HG03432 (cell line): ENCODE data around the gene FHOD3.

ENCODE experiments used
- ATAC-seq: cut with Tn5 transposase; IDR thresholded peaks from one replicate; pipeline ENCODE4 v1.9.1; 2021; ENCODE audit warnings: mild to moderate bottlenecking, moderate library complexity; ENCODE audit not compliant: unreplicated experiment

Gene FHOD3

GRCh38 chr18:36295880-36296301 is 1.6 kb upstream of the FHOD3 start:
- ATAC-seq, result no peak

DNA sequence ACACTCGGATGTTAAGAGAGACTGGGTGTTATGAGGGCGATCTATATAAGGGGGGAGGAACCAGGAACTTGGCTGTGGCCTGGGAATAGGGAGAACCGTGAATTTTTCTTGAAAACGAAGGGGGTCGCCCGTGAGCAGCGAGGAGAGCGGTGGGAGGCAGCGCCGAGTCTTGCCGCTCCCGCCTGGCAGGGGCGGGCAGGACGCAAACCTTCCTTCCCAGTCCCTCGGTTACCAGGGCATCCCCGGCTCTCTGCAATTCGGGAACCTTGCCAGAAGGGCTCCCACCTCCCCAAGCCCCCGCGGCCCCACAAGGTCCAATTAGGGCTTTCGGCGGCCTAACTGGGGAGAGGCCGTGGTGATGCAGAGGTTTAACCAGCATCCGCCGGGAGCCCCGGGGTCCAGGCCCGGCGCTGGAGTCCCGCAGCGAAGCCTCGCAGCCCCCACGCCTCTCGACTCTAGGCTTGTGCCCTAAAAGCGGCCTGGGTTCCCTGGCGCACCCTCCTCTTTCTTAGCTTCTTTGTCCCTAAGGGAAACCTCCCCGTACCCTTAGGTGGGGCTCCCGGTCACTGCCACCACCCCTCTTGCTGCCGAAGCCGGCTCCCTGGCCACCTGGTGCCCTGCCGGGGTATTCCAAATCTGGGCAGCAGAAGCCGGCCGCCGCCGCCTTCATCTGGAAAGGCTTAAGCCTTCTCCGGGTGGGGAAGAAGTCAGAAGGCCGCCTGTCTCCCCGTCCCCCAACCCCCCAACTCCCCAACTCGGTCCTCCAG is 680 bp upstream of the FHOD3 start:
- peak; percentile 23 for ATAC-seq

GRCh38 chr18:36298126-36298741 is 721 bp downstream of the FHOD3 start:
- ATAC-seq, result peak; percentile 39

GRCh38 chr18:36299015-36299414 is 1.5 kb downstream of the FHOD3 start:
- ATAC-seq, result no peak

GRCh38 chr18:36300211-36300610 is 2.7 kb downstream of the FHOD3 start:
- no peak for ATAC-seq

DNA sequence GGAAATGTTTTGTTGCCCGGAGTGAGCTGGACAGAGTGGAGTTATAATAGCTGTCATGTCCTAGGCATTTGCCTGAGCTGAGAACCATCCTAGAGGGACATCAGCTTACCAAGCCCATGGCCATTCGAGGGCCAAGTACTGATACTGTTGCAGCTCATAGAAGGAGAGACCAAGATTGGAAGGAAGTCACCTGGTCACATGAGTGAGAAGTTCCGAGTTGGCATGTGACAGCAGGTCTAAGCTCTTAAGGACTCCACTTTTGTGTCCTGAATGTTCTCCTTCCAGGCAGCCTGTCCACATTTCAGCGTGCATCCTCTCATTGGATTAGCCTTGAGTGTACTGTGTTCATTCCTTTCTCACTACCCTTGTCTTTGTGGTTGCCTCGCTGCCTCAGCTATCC is 4.4 kb downstream of the FHOD3 start:
- no peak for ATAC-seq

GRCh38 chr18:36302676-36303075 is 5.2 kb downstream of the FHOD3 start:
- no peak for ATAC-seq

GRCh38 chr18:36303211-36303844 is 5.8 kb downstream of the FHOD3 start:
- no peak for ATAC-seq

DNA sequence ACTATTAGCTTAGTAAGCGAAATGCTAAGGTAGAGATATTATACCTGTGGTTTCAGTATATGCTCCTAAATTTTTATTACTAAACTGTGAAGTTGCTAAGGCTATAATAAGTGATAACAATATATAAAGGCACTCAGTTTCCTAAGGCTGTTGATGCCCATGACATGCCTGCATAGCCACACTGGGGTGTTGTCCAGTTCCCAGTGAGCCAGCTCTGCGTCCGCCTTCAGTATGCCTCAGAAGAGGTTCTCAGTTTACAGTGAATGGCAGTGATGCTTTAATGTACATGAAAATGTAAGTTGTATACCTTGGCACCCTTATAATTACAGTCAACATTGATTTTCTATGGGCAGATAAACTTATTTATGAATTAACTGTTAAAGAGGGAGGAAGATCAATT is 7.2 kb downstream of the FHOD3 start:
- ATAC-seq, result no peak

- ATAC-seq, result no peak
Observed at GRCh38 chr18:36305375-36305774, 7.9 kb downstream of the FHOD3 start.

- no peak for ATAC-seq
Observed at GRCh38 chr18:36307513-36307912, 10.0 kb downstream of the FHOD3 start.

DNA sequence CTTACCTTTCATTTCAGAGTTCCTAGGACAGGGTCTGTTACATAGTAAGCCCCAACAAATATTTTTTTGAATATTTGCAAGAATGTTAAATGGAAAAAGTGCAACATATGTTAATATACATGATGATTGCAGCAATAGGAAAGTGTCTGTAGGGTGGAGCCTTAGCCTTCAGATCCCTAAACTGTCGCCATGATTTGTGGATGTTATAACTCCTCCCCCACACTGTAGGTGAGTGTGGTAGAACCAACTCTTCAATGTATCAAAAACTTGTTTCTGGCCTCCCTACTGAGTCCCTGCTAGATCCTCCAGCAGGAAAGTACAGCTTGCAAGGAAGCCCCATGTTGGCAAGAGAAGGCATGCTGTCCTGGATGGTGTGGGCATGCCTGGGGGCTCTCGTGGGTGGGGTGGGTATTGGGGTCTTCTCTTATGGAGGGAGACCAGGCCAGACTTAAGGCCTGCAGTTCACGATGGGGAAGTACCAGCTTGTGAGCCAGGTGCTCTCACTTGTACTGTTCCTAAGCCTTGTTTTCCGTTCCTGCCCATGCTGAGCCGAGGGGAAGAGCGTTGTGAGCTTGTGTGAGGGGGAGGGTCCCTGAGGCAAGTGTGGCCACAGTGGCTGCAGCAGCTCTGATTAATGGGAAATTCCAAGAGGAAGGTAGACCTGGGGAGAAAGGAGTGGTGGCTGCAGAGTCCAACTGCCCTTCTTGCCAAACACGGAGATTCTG is 11.4 kb downstream of the FHOD3 start:
- no peak for ATAC-seq

DNA sequence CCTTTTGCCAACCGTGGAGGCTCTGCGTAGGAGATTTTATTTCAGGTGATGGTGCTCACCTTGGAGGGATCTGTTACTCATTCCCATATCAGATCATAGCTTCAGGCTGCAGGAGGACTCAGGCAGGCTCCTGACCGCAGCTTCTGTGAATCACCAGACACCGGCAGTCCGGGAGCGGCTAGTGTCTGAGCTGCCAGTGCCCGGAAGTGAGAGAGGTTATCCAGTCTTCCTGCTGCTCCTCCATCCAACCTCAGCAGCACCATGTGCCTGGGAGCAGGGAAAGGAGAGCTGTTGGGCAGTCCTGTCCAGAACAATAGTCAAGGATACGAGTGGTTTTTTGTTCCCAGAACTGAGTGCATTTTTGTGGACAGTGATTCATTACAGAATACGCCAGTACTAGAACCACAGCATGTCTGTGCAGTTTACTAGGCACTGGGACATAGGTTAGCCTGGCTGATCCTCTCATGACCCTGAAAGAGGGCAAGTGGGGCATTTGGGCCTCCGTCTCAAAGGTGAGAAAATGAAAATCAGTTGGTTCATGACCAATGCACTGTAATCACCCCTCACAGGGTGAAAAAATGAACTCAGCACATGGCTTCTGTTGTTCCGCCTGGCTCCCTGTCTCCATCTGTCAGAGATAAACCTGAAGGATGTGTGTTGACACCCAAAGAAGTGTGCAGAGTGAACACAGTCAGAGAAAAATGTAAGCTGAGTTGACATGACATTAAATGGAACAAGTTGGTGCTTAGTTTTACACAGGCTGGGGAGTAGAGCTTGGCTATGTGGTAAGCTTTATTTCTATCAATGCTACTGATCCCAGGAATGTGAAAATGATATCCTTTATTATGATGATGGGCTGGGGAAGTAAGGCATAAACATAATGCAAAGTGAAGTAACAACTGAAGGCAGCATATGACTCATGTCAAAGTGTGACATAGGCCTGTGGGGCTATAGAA is 12.2 kb downstream of the FHOD3 start:
- ATAC-seq, result no peak

- no peak for ATAC-seq
Observed at GRCh38 chr18:36311026-36311570, 13.6 kb downstream of the FHOD3 start.

DNA sequence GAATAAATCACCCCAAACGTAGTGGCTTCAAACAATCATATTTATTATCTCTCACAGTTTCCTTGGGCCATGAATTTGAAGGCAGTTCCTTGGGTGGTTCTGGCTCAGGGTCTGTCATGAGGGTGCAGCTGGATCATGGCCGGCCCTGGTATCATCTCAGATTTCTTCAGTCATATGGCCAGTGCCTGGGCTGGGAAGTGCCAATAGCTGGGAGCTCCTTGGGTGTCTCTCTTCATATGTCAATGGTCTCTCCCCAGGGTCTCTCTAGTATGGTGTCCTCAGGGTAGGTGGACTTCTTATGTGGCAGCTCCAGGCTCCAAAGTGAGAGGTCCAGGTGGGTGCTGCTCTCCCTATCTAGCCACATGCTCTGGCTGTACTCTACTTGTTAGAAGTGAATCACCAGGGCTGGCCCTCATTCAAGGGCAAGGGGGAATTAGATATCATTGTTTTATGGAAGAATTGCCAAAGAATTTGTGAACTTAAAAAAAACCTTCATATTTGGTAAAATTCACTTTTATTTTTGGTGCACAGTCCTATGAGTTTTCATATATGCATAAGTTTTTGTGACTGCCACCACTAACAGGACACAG is 15.4 kb downstream of the FHOD3 start:
- ATAC-seq, result no peak

GRCh38 chr18:36314098-36314497 is 16.6 kb downstream of the FHOD3 start:
- peak; percentile 43 for ATAC-seq

DNA sequence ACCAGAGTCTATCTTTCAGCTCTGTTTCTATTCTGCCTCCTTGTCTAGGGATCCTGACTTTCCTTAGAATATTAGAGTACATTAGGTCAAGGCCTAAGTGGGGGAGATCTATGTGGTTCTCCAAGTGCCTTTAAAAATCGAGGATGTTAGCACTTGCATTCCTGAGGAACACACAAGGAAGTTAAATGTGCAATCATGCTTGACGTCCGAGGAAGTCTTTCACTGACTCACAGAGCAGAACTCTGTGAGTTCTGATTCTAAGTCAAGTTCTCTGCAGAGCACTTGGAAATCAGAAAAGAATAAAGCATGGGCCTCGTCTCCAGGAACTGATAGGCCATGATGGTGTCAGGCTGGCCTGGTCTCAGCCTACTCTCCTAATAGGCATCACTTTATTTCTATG is 17.2 kb downstream of the FHOD3 start:
- ATAC-seq, result peak; percentile 10

DNA sequence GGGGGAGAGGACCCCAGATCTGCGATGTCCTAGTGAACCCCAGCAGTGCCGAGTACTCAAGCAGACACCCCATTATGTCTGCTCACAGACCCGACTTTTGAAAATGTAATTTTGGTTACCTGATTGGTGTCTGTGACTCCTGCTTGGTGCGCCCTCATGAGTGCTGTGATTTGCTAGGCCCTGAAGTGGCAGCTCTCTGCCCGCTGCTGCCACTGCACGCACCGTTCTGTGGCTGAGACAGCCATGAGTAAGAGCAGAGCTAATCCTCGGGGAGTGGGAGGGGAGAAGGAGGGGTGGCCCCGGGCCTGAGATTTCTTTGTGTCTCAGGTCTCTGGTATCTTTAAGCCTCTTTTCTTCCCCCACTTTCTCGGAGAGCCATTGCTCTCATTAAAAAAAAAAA is 18.2 kb downstream of the FHOD3 start:
- no peak for ATAC-seq

- no peak for ATAC-seq
Observed at GRCh38 chr18:36316246-36316645, 18.7 kb downstream of the FHOD3 start.
